GM18873 (cell line): Measurements from ENCODE around the gene UCP2.

Source experiments
- ATAC-seq: cut with Tn5 transposase; IDR thresholded peaks from one replicate; pipeline ENCODE4 v1.9.1; 2021; ENCODE audit warnings: mild to moderate bottlenecking, moderate library complexity, moderate number of reproducible peaks; ENCODE audit not compliant: unreplicated experiment, low FRiP score

Gene UCP2, protein sequence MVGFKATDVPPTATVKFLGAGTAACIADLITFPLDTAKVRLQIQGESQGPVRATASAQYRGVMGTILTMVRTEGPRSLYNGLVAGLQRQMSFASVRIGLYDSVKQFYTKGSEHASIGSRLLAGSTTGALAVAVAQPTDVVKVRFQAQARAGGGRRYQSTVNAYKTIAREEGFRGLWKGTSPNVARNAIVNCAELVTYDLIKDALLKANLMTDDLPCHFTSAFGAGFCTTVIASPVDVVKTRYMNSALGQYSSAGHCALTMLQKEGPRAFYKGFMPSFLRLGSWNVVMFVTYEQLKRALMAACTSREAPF

DNA sequence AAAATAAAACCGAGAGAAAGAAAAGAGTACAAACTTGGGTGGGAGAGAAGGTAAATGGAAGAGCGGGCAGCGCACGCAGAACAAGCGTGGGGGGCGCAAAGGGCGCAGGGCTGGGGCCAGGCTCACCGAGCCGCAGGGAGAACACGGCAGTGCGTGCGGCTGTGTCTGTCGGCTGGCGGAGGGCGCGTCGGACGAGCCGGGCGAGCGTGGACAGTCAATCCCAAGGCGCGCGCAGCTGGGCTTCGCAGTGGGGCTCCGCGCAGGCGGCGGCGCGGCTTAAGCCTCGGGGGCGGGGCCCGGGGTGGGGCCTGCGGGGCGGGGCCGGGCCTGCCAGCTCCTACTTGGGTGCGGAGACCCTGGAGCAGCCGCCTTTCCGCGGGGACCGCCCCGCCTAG, at the start of gene UCP2:
Gene UCP2 (minus strand): TSS at position 249 of the 395 bp plus-strand sequence. CDS start 4,465 bp downstream, outside the sequence.
- ATAC-seq, result peak; percentile 28

DNA sequence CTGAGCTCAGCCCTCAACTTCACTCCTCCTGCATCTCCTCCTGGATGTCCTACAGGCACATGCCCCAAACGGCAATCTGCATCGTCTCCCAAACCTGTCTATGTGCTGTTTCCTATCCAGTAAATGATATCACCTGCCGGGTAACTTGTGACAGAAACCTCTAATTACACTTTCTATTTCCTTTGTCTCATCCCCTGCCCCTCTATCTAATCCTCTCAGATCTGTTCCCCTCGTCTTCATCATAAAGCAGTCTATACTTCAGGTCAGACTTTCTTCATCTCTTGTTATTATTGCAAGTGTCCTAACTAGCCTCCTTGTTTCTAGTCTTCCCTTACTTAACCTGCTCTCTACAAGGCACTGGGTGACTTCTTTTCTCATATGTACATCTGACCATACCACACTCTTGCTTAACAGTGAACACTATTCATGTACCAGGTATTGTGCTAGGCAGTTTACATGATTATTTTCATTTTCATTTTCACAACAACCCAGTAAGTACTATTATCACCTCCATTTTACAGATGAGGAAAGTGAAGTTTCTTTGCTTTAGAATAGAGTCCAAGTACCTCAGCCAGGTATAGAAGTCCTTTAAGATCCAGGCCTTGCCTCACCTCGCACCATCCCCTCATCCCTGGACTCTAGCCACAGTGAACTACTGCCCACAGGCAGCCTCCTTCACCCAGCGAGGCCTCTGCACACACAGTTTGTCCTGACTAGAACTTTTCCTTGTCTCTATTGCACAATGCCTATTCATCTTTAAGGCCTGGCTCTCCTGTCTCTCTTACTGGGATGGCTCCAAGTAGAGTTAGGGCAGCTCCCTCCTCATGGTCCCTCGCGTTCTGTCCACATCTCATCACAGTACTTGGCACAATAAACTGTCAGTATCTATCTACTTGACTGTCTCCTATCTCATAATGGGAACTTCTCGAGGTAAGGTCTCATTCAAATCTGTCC, 48.4 kb upstream of the UCP2 start:
- no peak for ATAC-seq

DNA sequence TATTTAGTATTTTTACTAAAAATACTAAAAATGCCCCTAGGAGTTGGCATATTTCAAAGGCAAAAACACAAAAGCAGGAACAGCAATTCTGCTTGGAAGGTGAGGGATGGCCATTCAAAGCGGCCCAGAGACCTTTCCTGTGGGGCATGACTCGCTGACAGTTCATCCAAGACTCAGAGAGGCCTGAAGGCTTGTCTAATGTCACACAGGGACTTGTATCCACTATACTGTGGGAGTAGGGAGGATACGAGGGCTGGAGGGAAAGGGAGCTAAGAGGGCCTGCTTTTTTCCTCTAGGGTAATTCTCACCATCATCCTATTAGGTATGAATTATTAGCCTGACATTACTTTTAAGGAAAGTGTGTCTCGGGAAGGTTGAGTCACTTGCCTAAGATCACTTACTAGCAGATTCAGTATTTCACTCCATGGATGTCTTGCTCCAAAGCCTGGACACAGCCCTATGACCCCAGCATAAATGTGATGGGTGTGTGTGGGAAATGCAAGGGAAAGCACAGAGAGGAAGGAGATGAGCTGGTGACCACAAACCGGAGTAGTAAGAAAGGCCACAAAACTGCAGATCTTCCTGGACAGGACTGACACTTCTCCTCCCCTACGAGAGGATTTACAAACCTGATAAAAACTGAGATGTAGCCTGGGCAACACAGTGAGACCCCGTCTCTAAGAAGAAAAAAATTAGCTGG, 43.0 kb upstream of the UCP2 start:
- no peak for ATAC-seq

DNA sequence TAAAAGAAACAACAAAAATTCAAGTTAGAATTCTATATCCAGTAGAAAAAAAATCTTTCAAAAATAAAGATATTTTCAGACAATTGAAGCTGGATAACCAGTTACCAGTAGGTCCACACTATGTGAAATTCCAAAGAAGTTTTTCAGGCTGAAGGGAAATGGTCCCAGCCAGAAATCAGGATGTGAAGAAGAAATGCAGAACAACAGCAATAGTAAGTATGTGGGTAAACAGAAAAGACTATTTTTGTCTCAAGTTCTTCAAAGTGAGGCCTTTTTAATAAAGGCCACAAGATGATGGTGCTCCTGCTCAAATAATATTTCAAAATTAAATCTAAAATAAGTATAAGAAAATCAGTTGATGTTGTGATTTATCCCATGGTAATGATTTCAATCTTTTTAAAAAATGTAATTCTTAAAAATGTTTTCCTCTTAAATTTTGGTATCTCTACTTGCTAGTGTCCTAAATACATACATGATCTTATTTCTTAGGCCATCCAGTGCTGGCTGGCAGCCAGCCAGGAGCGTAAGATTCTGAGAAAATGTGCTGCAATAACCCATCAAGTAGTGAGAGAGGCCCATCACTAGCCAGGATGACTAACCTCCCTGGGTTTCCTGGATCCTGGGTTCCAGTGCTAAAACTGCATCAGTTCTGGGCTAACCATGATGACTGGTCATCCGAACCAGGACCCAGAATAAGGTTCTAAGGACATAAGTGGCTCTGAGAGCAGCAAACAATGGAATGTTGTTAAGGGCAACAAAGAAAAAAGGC, 41.8 kb upstream of the UCP2 start:
- ATAC-seq, result no peak

DNA sequence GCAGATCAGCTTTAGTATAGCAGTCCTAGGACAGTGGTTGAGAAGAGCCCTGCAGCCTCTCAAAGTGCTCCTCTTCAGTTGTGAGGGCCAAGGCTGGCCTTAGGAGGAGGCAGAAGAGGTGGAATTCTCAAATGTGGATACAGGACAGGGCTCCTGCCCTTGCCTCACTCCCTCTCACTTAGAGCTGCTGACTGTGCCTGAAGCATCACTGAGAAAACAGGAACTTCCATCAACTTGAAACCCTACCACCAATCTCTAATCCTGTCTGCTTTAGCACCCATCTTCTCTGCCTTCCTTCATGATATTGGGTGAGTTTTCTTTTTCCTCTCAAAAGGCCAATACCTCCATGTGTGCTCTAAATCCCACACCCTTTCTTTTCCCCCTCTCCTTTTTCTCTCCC, 40.6 kb upstream of the UCP2 start:
- no peak for ATAC-seq

DNA sequence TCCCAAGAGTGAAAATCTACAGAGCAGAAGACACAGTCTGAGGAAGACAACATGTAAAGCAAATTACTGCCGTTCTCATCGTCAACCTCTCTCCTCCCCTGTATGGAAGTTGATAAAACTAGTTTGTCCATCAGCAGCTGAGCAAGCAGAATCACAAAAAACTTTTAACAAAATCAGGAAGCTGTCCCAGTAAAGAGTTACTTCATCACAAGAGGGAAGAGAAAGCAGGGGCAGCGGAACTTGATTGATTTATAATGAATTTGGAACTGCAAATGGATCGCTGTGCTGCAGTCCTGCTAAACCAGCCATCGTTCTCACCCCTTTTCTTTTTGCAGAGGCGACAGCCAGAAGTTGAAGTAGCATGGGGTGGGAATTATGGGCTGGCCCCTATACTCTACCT, 39.9 kb upstream of the UCP2 start:
- no peak for ATAC-seq

DNA sequence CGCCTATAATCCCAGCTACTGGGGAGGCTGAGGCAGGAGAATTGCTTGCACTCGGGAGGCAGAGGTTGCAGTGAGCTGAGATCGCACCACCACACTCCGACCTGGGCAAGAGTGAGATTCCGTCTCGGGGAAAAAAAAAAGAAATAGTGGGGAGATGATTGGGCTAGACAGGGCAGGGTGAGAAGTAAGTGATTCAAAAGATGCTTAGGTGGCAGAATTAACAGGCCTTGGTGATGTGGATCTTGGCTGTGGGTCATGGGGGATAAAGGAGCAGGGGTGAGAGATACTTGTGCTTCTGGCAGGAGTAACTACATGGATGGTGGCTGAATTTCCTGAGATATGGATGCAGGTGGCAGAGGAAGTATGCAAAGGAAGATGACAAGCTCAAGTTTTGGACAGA, 39.4 kb upstream of the UCP2 start:
- ATAC-seq, result no peak

DNA sequence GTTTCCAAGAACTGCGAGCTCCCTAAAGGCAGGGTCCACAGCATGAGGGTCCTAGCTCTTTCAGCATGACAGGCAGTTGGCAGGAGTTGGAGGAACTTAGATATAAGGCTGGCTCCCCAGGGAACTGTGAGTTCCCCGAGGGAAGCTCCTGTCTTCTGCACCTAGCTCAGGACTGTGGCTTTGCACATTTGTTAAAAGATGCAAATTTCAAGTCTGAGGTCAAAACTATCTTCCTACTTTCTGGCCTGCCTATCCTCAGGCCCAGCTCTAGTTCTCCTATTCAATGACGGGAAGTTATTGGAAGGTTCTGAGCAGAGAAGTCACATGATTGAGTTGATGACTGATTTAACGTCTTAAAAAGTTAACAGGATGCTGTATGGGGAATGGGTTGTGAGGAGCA, 37.9 kb upstream of the UCP2 start:
- no peak for ATAC-seq

DNA sequence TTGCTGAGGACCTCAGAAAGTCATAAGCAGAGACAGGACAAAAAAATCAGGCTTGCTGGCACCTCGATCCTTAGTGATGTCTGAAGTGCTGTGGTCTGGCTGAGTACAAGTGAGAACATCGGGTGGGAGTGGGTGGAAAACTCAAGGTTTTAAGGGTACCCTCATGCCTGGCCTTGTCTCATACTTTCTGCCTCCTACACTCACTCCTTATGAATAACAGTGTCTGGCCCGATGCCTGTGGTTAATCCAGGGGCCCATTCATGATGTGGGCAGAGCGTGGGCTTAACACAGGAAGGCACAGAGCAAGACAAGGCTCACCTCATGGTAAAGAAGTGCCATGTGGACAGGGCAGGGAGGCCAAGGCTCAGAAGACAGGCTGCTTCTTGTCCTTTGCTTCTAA, 37.2 kb upstream of the UCP2 start:
- ATAC-seq, result no peak

DNA sequence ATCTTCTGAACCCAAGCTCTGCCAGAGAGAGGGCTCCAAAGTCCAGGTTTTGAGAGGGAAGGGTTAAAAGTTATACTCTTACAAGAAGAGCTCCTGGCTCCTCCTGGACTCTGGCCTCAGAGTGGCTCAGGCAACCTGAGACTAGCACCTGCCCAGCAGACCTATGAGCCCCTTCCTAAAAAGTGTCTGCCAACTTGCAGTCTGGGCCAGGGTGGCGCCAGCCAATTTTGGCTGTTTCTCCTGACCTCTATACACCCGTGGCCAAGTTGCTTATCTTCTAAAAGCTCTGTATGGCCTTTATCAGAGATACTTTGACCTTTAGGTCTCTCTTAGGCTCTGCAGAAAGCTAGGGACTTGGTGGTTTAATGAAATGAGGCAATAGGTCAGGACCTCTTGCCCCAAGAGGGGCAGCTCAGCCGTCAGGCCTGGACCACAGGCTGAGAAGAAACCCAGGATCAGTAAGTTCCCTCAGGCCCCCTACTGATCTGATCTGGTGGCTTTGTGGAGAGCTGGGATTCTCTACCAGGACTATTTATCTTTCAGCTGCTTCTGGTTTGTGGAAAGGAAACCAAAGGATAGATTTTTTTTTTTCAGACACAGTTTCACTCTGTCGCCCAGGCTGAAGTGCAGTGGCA, 36.6 kb upstream of the UCP2 start:
- no peak for ATAC-seq

DNA sequence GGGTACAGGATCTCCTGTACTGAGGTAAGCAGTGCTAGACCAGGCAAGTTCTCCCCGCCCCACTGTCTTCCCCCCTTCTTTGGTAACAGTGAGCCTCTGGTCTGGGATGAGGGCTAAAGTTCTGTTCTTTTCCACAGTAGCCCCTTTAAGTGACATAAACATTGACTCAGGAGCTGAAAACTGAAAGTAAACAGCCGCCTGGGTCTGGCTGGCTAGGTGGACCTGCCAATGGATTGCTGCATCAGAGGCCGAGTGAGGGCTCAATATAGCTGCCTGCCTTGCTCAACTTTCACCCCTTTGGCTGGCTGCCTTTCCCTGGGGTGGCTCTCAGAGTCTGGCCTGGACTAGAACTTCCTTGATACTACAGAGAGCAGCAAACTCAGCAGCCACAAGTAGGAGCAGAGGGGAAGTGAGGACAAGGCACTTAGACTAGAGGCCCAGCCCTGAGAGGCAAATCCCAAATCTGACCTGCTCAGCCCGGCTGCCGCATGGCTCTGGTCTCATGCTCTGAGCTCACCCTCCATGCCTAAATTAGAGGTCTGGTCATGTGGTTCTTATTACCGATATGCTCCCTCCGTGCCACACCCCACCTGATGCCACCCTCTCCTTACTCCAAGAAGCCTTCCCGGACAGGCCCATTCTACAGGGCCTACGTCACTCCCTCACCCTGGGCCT, 35.8 kb upstream of the UCP2 start:
- no peak for ATAC-seq

DNA sequence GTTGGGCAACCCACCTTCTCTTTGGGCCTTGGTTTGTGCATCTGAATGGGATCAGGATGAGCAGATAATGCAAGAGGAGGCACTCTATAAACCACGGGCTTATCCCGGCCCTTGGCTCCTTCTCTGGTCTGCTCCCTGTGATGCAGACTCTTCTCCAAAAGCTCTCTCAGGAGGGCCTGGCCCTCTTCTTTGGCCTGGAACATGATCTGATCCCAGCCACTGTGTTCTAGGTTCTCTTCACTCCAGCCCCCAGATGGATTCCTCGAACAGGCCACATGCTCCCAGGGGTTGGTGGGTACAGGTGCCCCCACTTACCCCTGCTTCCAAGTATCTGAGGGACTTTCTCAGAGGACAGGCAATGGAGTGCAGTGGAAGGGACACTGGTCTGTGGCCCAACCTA, 35.0 kb upstream of the UCP2 start:
- no peak for ATAC-seq

DNA sequence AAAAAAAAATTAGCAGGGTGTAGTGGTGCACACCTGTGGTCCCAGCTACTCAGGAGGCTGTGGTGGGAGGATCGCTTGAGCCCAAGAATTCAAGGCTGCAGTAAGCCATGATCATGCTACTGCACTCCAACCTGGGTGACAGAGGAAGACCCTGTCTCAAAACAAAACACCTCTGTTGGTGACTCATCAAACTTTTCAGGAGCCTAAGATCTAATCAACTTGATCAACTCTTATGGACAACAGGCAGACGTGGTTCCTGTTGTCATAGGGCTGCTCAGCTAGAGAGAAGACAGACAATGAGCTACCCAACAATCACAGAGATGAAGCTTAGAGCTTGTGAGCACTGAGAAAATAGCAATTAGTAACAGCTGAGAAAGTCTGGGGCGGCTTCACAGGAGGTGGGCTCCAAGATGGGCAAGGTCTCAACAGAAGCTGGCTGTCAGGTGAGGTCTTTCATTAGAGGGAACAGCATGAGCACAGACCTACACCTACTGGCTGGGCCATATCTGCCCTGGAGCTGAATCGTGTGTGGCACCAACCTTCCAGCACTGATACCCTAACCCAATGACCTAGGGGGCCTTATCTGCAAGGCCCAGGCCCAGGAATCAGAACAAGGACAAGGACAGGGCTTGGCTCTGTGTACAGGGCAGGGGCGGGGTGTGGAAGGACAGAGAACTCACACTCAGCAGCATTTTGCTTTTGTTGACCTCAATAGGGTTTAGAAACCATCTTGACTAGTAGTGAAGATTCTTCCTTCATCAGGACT, 33.5 kb upstream of the UCP2 start:
- ATAC-seq, result no peak

DNA sequence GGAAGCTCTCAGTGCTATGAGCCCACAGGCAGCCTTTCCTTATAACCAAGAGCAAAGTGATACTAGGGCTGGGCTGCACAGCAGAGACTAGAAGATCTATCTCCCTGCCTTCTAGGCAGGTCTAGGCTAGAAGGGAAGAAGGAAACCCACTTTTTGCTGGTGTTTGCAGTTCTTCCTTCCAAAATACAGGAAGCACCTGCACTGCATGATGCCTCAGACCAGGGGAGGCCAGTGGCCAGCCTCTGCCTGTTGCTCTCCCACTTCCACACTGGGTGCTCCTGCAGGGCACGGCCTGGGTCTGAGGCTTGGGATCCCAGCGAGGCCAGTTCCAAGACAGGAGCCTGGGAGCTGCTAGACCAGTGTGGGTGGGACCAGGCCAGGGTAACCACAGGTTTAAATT, 32.2 kb upstream of the UCP2 start:
- no peak for ATAC-seq

DNA sequence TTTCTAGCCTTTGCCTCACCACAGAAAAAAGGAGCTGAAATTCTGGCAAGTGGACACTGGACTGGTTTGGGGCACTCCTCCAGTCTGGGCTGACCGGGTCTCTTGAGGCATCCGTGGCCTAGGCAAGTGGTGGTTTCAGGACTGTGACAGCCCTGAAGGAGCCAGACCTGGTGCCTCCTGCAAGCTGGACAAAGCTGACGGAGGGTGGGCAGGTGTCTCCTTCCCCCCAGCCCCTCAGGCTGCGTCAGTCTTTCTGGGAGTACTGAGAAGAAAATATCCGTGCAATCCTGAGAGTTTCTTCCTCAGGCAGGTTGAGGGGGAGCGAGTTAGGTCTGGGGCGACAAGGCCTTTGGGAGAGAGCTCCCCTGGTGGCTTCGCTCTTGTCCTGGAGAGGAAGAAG, 30.5 kb upstream of the UCP2 start:
- no peak for ATAC-seq

DNA sequence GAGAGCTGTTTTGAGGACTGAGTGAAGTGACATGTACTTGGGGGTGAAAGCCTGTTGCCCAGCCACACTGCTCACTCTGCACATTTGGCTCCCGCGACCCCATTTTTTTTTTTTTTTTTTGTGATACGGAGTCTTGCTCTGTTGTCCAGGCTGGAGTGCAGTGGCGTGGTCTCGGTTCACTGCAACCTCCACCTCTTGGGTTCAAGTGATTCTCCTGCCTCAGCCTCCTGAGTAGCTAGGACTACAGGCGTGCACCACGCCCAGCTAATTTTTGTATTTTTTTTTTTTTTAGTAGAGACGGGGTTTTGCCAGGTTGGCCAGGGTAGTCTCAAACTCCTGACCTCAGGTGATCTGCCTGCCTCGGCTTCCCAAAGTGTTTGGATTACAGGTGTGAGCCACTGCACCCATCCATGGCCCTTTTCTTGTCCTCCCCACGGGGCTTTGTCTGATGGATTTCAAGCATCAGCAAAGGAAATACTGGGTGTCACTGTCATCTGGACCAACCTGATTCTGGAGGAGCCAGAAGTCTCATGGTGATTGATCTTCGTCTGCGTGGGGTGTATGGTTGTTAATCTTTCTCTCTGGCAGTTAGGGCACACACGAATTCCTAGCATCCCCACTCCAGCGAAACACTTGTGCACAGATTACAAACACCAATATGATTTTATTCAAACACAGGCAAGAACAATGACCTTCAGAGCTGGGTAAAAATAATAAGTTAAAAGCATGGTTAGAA, 29.6 kb upstream of the UCP2 start:
- ATAC-seq, result no peak

DNA sequence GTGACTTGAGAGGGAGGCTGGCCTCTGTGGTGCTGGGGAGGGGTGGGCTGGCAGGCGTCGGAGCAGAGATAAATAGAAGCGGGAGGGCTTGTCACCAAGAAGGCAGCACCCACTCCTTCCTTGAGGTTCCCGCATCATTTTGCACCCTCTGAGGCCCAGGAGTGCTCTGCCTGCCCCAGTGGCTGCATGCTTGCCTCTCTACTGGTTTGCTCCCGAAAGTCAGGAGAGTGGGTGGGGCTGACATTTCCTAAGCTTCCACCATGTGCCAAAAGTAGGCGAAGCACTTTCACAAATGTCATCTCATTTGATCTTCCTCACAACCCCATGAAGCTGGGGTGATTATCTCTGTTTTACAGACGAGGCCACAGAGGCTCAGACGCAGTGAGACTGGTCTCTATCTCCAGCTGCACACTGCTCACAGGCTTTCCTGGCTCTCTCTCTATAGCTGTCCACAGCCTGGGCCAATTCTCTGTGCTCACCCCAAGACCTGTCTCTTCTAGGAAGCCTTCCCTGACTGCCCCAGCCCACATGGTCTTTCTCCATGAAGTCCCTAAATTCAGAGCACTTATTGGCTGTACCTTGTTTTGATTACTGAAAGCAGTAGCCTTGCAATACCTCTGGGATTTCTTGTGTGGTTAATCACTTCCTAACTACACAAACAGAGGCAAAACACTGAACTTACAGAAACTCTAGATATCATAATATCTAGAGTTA, 28.9 kb upstream of the UCP2 start:
- no peak for ATAC-seq
